HCT116 (cell line): ENCODE measurements around the gene HASPIN. TPM values are rescaled to one million over a fixed set of nuclear protein-coding genes. Genes with fewer than 3 reads are reported as not detected.

Experiments
- ATAC-seq: fragments of 200-7000 bp; cut with Tn5 transposase; 2 replicates; pipeline ENCODE4 v1.9.1; 2020; ENCODE audit warnings: mild to moderate bottlenecking, moderate library complexity
- BruUV-seq: library from RNA; stranded (reverse); fragments of 400-500 nt; replicated peaks from 2 replicates; lab custom pipeline; 2021; lab: Mats Ljungman, UMichigan
- CTCF ChIA-PET: fragments of 300-600 bp; sonication (Branson Sonifier 250); formaldehyde crosslinking; loops from one replicate; lab custom pipeline; 2021; ENCODE audit warnings: antibody characterized with exemption; lab: Charles Lee
- POLR2A ChIA-PET: fragments of 300-600, 350-600 bp; sonication (Branson Sonifier 250); formaldehyde crosslinking; loops from one replicate; lab custom pipeline; 2021; ENCODE audit warnings: antibody characterized with exemption; lab: Charles Lee
- RAD21 ChIA-PET, 2 experiments: fragments of 300-600 bp; sonication (Branson Sonifier 250); formaldehyde crosslinking; loops; one replicate each; lab custom pipeline; 2023; ENCODE audit warnings: low total read pairs in 2 of 2; ENCODE audit not compliant: uncharacterized antibody in 2 of 2, unreplicated experiment in 2 of 2, low non-redundant PET in 1 of 2; lab: Charles Lee
- DNase-seq: peaks from one replicate; pipeline ENCODE4 v3.0.0-alpha.2; 2010; ENCODE audit warnings: low read depth, low spot score
- H2AFZ ChIP-seq: fragments of 200-600 bp; shearing (Covaris generic), sonication (generic); 2 replicates; pipeline ENCODE4 v1.6.1; 2017; ENCODE audit warnings: low read depth, mixed run types, mixed read lengths, antibody characterized with exemption, low read length; ENCODE audit not compliant: poor library complexity, severe bottlenecking
- H3K27ac ChIP-seq: 2 replicates; pipeline ENCODE4 v1.5.1; 2012; ENCODE audit warnings: low read depth, low read length
- H3K27me3 ChIP-seq: fragments of 200-600 bp; sonication (generic); 2 replicates; pipeline ENCODE4 v1.6.1; 2016; ENCODE audit warnings: mixed run types, low read length, mixed read lengths; ENCODE audit not compliant: insufficient read depth
- H3K36me3 ChIP-seq, 2 experiments: fragments of 200-500 bp in 1 of 2; fragments of 200-600 bp in 1 of 2; sonication (Bioruptor generic) in 1 of 2; sonication (generic) in 1 of 2; 2 replicates each; pipeline versions ENCODE4 v1.5.1 to v1.6.1; 2014 to 2016; ENCODE audit warnings: low read length in 2 of 2, inconsistent platforms in 1 of 2, mixed read lengths in 1 of 2, mixed run types in 1 of 2; ENCODE audit not compliant: insufficient read depth in 2 of 2, control insufficient read depth in 1 of 2
- H3K4me1 ChIP-seq, 2 experiments: fragments of 200-600 bp in 1 of 2; sonication (generic) in 1 of 2; 2 replicates each; pipeline versions ENCODE4 v1.5.1 to v1.6.1; 2012 to 2017; ENCODE audit warnings: low read length in 2 of 2, inconsistent platforms in 1 of 2, mild to moderate bottlenecking in 1 of 2, mixed read lengths in 1 of 2, mixed run types in 1 of 2, moderate library complexity in 1 of 2; ENCODE audit not compliant: insufficient read depth in 2 of 2, control insufficient read depth in 1 of 2
- H3K4me2 ChIP-seq: fragments of 200-600 bp; sonication (generic); 2 replicates; pipeline ENCODE4 v1.6.1; 2017; ENCODE audit warnings: mixed run types, low read length, mixed read lengths
- H3K4me3 ChIP-seq, 2 experiments: fragments of 200-600 bp in 1 of 2; sonication (generic) in 1 of 2; replicated peaks in 1 of 2; 2 replicates each; pipeline ENCODE4 v1.5.1; 2011 to 2016; ENCODE audit warnings: low read length in 2 of 2, control low read depth in 1 of 2, low read depth in 1 of 2, mild to moderate bottlenecking in 1 of 2, mixed read lengths in 1 of 2, mixed run types in 1 of 2
- H3K79me2 ChIP-seq: fragments of 200-600 bp; sonication (generic); 2 replicates; pipeline ENCODE4 v1.6.1; 2017; ENCODE audit warnings: mild to moderate bottlenecking, mixed run types, low read length, moderate library complexity, mixed read lengths; ENCODE audit not compliant: insufficient read depth
- H3K9ac ChIP-seq: fragments of 200-600 bp; sonication (generic); 2 replicates; pipeline ENCODE4 v1.6.1; 2016; ENCODE audit warnings: low read length, mixed read lengths
- H3K9me2 ChIP-seq: fragments of 200-600 bp; sonication (generic), shearing (Covaris generic); 2 replicates; pipeline ENCODE4 v1.6.1; 2017; ENCODE audit warnings: mixed run types, mild to moderate bottlenecking, moderate library complexity; ENCODE audit not compliant: insufficient read depth
- H3K9me3 ChIP-seq, 2 experiments: fragments of 200-500 bp in 1 of 2; fragments of 200-600 bp in 1 of 2; sonication (Bioruptor generic) in 1 of 2; sonication (generic) in 1 of 2; 2 replicates each; pipeline ENCODE4 v1.6.1; 2014 to 2017; ENCODE audit warnings: low read length in 2 of 2, mixed read lengths in 2 of 2, inconsistent platforms in 1 of 2, low read depth in 1 of 2, mild to moderate bottlenecking in 1 of 2, mixed run types in 1 of 2, moderate library complexity in 1 of 2; ENCODE audit not compliant: control insufficient read depth in 1 of 2, insufficient read depth in 1 of 2
- H4K20me1 ChIP-seq: fragments of 200-600 bp; sonication (generic), shearing (Covaris generic); 2 replicates; pipeline ENCODE4 v1.6.1; 2017; ENCODE audit warnings: mixed run types, mild to moderate bottlenecking, moderate library complexity; ENCODE audit not compliant: insufficient read depth
- CEBPB ChIP-seq: IDR thresholded peaks from 2 replicates; pipeline ENCODE4 v1.6.1; 2012; ENCODE audit warnings: low read depth
- EGR1 ChIP-seq: IDR thresholded peaks from 2 replicates; pipeline ENCODE4 v1.6.1; 2012; ENCODE audit warnings: low read depth
- FOSL1 ChIP-seq: IDR thresholded peaks from 2 replicates; pipeline ENCODE4 v1.6.1; 2012; ENCODE audit warnings: low read depth
- JUND ChIP-seq: IDR thresholded peaks from 2 replicates; pipeline ENCODE4 v1.6.1; 2012
- SP1 ChIP-seq: IDR thresholded peaks from 2 replicates; pipeline ENCODE4 v1.6.1; 2012; ENCODE audit warnings: low read depth
- intact Hi-C: fragments of 100-400 bp; cut with micrococcal nuclease; formaldehyde crosslinking; loops from 2 replicates; pipeline ENCODE4 v1.10.0; 2022
- total RNA-seq: library from RNA; stranded (reverse); gene quantifications from one replicate; pipeline ENCODE4 v1.2.1, GENCODE V29; 2021; ENCODE audit not compliant: unreplicated experiment
- TF ChIP-seq, protein P1 (sequence below): IDR thresholded peaks from 2 replicates; pipeline ENCODE4 v1.6.1; 2012
- TF ChIP-seq, protein P2 (sequence below), 3 experiments: fragments of 200-600 bp in 1 of 3; sonication (generic) in 1 of 3; IDR thresholded peaks in 2 of 3; conservative IDR thresholded peaks in 1 of 3; 2 replicates each; pipeline ENCODE4 v1.5.1; 2012 to 2017; ENCODE audit warnings: low read depth in 2 of 3, low read length in 2 of 3, antibody characterized with exemption in 1 of 3, borderline replicate concordance in 1 of 3, control low read depth in 1 of 3, mild to moderate bottlenecking in 1 of 3, mixed read lengths in 1 of 3, mixed run types in 1 of 3, moderate library complexity in 1 of 3; ENCODE audit not compliant: insufficient read depth in 1 of 3

HASPIN gene
- total RNA-seq, 1 experiment from 2014 or later, result 19.6 TPM

DNA sequence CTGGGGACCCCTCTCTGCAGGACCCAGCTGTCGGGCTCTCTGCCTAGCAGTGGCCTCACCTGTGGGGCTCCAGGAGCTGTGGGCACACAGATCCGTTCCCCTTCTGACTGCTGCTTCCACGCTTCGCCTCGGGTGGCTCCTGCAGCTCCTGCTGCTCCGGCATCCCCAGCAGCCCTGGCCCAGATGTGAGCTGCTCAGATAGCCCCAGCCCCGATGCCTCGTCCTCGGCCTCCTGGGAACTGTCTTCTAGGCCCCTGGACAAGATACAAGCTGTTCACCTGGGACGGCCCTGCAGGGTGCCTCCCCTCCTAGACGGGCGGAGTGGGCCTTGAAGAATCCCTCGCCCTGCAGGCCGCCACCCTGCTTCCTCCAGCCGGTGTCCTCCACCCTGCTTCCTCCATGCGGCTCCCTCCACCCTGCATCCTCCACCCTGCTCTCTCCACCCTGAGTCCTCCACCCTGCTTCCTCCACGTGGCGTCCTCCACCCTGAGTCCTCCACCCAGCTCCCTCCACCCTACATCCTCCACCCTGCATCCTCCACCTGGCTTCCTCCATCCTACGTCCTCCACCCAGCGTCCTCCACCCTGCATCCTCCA, 44.1 kb upstream of the HASPIN start:
- no peak for ATAC-seq
- RAD21 ChIA-PET, result no interaction called here

More for the DNA sequence above, 44.1 kb upstream of the HASPIN start:
- Histone ChIP-seq H3K9me2 (no peaks in the 10 kb centered on the region), H3K27me3 (no peaks in the 10 kb centered on the region), H3K4me2 (no peak overlapping the region), H3K9ac (no peak overlapping the region), H3K4me1 (peaks cover 0 to 10% of the 10 kb centered on the region in 2 experiments; a peak in 3 of 4 replicates), H3K79me2 (no peaks in the 10 kb centered on the region), H3K36me3 (no peaks in the 10 kb centered on the region), H3K27ac (no peak overlapping the region), H2AFZ (no peak overlapping the region), H3K4me3 (no peak overlapping the region), H4K20me1 (no peaks in the 10 kb centered on the region), H3K9me3 (no peaks in the 10 kb centered on the region)
- intact Hi-C loops, result no loop called here
- DNase-seq, result no peak
- POLR2A ChIA-PET, result no interaction called here
- BruUV-seq, result no TSS peak
- TF ChIP-seq CEBPB (no peak), EGR1 (no peak), SP1 (no peak), FOSL1 (no peak), JUND (no peak)
- TF ChIP-seq, protein P1, sequence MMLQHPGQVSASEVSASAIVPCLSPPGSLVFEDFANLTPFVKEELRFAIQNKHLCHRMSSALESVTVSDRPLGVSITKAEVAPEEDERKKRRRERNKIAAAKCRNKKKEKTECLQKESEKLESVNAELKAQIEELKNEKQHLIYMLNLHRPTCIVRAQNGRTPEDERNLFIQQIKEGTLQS, result no peak
- TF ChIP-seq, protein P2, sequence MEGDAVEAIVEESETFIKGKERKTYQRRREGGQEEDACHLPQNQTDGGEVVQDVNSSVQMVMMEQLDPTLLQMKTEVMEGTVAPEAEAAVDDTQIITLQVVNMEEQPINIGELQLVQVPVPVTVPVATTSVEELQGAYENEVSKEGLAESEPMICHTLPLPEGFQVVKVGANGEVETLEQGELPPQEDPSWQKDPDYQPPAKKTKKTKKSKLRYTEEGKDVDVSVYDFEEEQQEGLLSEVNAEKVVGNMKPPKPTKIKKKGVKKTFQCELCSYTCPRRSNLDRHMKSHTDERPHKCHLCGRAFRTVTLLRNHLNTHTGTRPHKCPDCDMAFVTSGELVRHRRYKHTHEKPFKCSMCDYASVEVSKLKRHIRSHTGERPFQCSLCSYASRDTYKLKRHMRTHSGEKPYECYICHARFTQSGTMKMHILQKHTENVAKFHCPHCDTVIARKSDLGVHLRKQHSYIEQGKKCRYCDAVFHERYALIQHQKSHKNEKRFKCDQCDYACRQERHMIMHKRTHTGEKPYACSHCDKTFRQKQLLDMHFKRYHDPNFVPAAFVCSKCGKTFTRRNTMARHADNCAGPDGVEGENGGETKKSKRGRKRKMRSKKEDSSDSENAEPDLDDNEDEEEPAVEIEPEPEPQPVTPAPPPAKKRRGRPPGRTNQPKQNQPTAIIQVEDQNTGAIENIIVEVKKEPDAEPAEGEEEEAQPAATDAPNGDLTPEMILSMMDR (IDR thresholded peaks at IDR 0.05 in 2 of 3, conservative IDR thresholded peaks at IDR 0.05 in 1 of 3; ENCODE audit: borderline replicate concordance in 1 of 3, insufficient read depth in 1 of 3, low read depth in 2 of 3, low read length in 2 of 3), result no peak
- CTCF ChIA-PET, result no interaction called here
